HEK293 (cell line): ENCODE data around the gene TMCO1.

Experiments
- CTCF ChIA-PET: fragments of 350-600 bp; formaldehyde crosslinking; extraction: SDS; loops from one replicate; lab custom pipeline; 2021; ENCODE audit warnings: antibody characterized with exemption; lab: Yijun Ruan, JAX
- POLR2A ChIA-PET: fragments of 300-600 bp; formaldehyde crosslinking; extraction: SDS; loops from one replicate; lab custom pipeline; 2020; ENCODE audit warnings: antibody characterized with exemption, inconsistent platforms; lab: Yijun Ruan, JAX
- H3K27ac ChIP-seq: fragments of 200-500 bp; sonication (Bioruptor generic); 2 replicates; pipeline ENCODE4 v1.5.1; 2014; ENCODE audit warnings: low read depth, low read length, control low read depth, inconsistent platforms; ENCODE audit errors: extremely low read depth
- H3K36me3 ChIP-seq, 2 experiments: fragments of 200-500 bp in 1 of 2; sonication (Bioruptor generic) in 1 of 2; 1 replicate in 1 of 2; 2 replicates in 1 of 2; pipeline ENCODE4 v1.5.1; 2014 to 2017; ENCODE audit warnings: inconsistent platforms in 2 of 2, low read length in 2 of 2; ENCODE audit not compliant: control insufficient read depth in 2 of 2, insufficient read depth in 1 of 2
- H3K4me1 ChIP-seq: fragments of 200-500 bp; sonication (Bioruptor generic); 2 replicates; pipeline ENCODE4 v1.5.1; 2014; ENCODE audit warnings: mild to moderate bottlenecking, low read length, inconsistent platforms; ENCODE audit not compliant: control insufficient read depth, insufficient read depth
- H3K4me3 ChIP-seq: 2 replicates; pipeline ENCODE4 v1.5.1; 2011; ENCODE audit warnings: low read depth, mild to moderate bottlenecking, control low read depth, low read length, moderate library complexity
- H3K9me3 ChIP-seq: fragments of 200-500 bp; sonication (Bioruptor generic); 2 replicates; pipeline ENCODE4 v1.5.1; 2014; ENCODE audit warnings: low read depth, low read length, inconsistent platforms; ENCODE audit not compliant: control insufficient read depth, insufficient read depth
- GFI1B ChIP-seq: fragments of 450-650 bp; formaldehyde crosslinking; IDR thresholded peaks from 2 replicates; pipeline ENCODE4 v1.5.1; 2016; ENCODE audit warnings: missing biosample characterization, missing genetic modification characterization
- HOXA7 ChIP-seq: sonication (generic); formaldehyde crosslinking; IDR thresholded peaks from 2 replicates; pipeline ENCODE4 v1.8.1; 2022; ENCODE audit warnings: missing genetic modification reagents, borderline replicate concordance
- IKZF3 ChIP-seq: fragments of 450-650 bp; IDR thresholded peaks from 2 replicates; pipeline ENCODE4 v1.5.0; 2018; ENCODE audit warnings: missing biosample characterization, mild to moderate bottlenecking, missing genetic modification characterization, moderate library complexity
- OSR2 ChIP-seq: fragments of 450-650 bp; formaldehyde crosslinking; IDR thresholded peaks from 2 replicates; pipeline ENCODE4 v1.5.1; 2016; ENCODE audit warnings: missing biosample characterization, missing genetic modification characterization
- SCRT2 ChIP-seq: fragments of 450-650 bp; formaldehyde crosslinking; IDR thresholded peaks from 2 replicates; pipeline ENCODE4 v1.5.1; 2016; ENCODE audit warnings: missing biosample characterization, missing genetic modification characterization
- SETDB1 ChIP-seq: IDR thresholded peaks from one replicate; pipeline ENCODE4 v1.6.1; 2017; ENCODE audit warnings: mild to moderate bottlenecking, low read length, moderate library complexity, mixed read lengths; ENCODE audit not compliant: insufficient read length
- ZIC2 ChIP-seq: fragments of 450-650 bp; formaldehyde crosslinking; IDR thresholded peaks from 2 replicates; pipeline ENCODE4 v1.5.1; 2016; ENCODE audit warnings: missing biosample characterization, missing genetic modification characterization
- ZNF146 ChIP-seq: fragments of 450-650 bp; formaldehyde crosslinking; IDR thresholded peaks from 2 replicates; pipeline ENCODE4 v1.5.1; 2016; ENCODE audit warnings: missing biosample characterization, missing genetic modification characterization
- ZNF184 ChIP-seq: fragments of 450-650 bp; IDR thresholded peaks from 2 replicates; pipeline ENCODE4 v1.5.1; 2018; ENCODE audit warnings: missing biosample characterization, mild to moderate bottlenecking, missing genetic modification characterization
- ZNF202 ChIP-seq: fragments of 450-650 bp; formaldehyde crosslinking; IDR thresholded peaks from 2 replicates; pipeline ENCODE4 v1.5.1; 2016; ENCODE audit warnings: missing biosample characterization, missing genetic modification characterization, borderline replicate concordance
- ZNF23 ChIP-seq: fragments of 450-650 bp; formaldehyde crosslinking; IDR thresholded peaks from 2 replicates; pipeline ENCODE4 v1.5.1; 2016; ENCODE audit warnings: missing biosample characterization, missing genetic modification characterization, borderline replicate concordance
- ZNF335 ChIP-seq: fragments of 450-650 bp; formaldehyde crosslinking; conservative IDR thresholded peaks from 2 replicates; pipeline ENCODE4 v1.5.1; 2016; ENCODE audit warnings: missing biosample characterization, missing genetic modification characterization
- ZNF416 ChIP-seq: fragments of 450-650 bp; formaldehyde crosslinking; IDR thresholded peaks from 2 replicates; pipeline ENCODE4 v1.5.1; 2016; ENCODE audit warnings: missing biosample characterization, missing genetic modification characterization
- ZNF48 ChIP-seq: fragments of 450-650 bp; formaldehyde crosslinking; IDR thresholded peaks from 2 replicates; pipeline ENCODE4 v1.5.1; 2016; ENCODE audit warnings: missing biosample characterization, missing genetic modification characterization
- ZNF555 ChIP-seq: fragments of 450-650 bp; formaldehyde crosslinking; conservative IDR thresholded peaks from 2 replicates; pipeline ENCODE4 v1.5.1; 2017; ENCODE audit warnings: missing biosample characterization, mild to moderate bottlenecking, missing genetic modification characterization, inconsistent platforms
- ZNF558 ChIP-seq: fragments of 450-650 bp; formaldehyde crosslinking; IDR thresholded peaks from 2 replicates; pipeline ENCODE4 v1.5.1; 2016; ENCODE audit warnings: missing biosample characterization, missing genetic modification characterization
- ZNF777 ChIP-seq: fragments of 450-650 bp; formaldehyde crosslinking; IDR thresholded peaks from 2 replicates; pipeline ENCODE4 v1.5.1; 2017; ENCODE audit warnings: missing biosample characterization, missing genetic modification characterization, borderline replicate concordance
- ZSCAN16 ChIP-seq: fragments of 450-650 bp; formaldehyde crosslinking; IDR thresholded peaks from 2 replicates; pipeline ENCODE4 v1.5.1; 2016; ENCODE audit warnings: missing biosample characterization, missing genetic modification characterization
- TF ChIP-seq, protein P1 (sequence below): fragments of 450-650 bp; formaldehyde crosslinking; IDR thresholded peaks from 2 replicates; pipeline ENCODE4 v1.5.0; 2017; ENCODE audit warnings: missing biosample characterization, missing genetic modification characterization, borderline replicate concordance
- TF ChIP-seq, protein P2 (sequence below): fragments of 450-650 bp; formaldehyde crosslinking; IDR thresholded peaks from 2 replicates; pipeline ENCODE4 v1.5.1; 2017; ENCODE audit warnings: missing biosample characterization, missing genetic modification characterization
- TF ChIP-seq, protein P3 (sequence below): fragments of 450-650 bp; formaldehyde crosslinking; IDR thresholded peaks from 2 replicates; pipeline ENCODE4 v1.5.1; 2016; ENCODE audit warnings: missing biosample characterization, missing genetic modification characterization, low read depth

TMCO1 gene

DNA sequence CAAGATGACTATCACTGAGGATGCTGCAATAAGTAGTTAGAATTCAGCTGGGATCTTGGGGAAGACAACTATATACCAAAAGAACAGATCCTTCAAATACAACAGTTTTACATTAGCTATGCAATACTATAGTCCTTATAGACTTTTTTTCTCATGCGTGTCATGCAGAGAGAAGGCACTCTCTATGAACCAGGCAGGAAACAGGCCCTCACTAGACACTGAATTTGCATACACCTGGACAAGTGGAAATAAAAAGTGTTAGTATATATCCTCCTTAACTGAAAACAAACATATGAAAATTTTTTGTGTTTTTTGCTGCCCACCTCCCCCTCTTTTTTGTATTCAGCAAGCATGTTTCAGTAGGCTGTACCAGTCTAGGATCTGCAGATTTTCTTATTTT lies 29.9 kb downstream of the TMCO1 start:
- ChIA-PET POLR2A (no interaction called here), CTCF (interaction anchor here (0.6 to 0.8 kb wide), 6 partner anchors 31 to 619 kb away, joined by 3 read pairs; no protein-coding TSS in a partner anchor)
- Histone ChIP-seq H3K36me3 (peaks cover 27 to 49% of the 10 kb centered on the region in 2 experiments), H3K4me3 (no peak overlapping the region), H3K9me3 (no peaks in the 10 kb centered on the region), H3K27ac (no peak overlapping the region), H3K4me1 (peaks cover 4% of the 10 kb centered on the region; the same call in 1 of the 2 replicates)
- TF ChIP-seq IKZF3 (no peak), ZNF555 (tag by site-specific recombination) (no peak), OSR2 (tag by site-specific recombination) (no peak), ZNF416 (tag by site-specific recombination) (no peak), GFI1B (no peak), ZNF202 (no peak), ZNF23 (tag by site-specific recombination) (no peak), SETDB1 (no peak), ZSCAN16 (tag by site-specific recombination) (no peak), HOXA7 (CRISPR knock-in tag) (no peak), ZNF184 (tag by site-specific recombination) (no peak), ZNF777 (tag by site-specific recombination) (no peak)
- TF ChIP-seq, protein P1, sequence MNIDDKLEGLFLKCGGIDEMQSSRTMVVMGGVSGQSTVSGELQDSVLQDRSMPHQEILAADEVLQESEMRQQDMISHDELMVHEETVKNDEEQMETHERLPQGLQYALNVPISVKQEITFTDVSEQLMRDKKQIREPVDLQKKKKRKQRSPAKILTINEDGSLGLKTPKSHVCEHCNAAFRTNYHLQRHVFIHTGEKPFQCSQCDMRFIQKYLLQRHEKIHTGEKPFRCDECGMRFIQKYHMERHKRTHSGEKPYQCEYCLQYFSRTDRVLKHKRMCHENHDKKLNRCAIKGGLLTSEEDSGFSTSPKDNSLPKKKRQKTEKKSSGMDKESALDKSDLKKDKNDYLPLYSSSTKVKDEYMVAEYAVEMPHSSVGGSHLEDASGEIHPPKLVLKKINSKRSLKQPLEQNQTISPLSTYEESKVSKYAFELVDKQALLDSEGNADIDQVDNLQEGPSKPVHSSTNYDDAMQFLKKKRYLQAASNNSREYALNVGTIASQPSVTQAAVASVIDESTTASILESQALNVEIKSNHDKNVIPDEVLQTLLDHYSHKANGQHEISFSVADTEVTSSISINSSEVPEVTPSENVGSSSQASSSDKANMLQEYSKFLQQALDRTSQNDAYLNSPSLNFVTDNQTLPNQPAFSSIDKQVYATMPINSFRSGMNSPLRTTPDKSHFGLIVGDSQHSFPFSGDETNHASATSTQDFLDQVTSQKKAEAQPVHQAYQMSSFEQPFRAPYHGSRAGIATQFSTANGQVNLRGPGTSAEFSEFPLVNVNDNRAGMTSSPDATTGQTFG = no peak
- TF ChIP-seq, protein P2, sequence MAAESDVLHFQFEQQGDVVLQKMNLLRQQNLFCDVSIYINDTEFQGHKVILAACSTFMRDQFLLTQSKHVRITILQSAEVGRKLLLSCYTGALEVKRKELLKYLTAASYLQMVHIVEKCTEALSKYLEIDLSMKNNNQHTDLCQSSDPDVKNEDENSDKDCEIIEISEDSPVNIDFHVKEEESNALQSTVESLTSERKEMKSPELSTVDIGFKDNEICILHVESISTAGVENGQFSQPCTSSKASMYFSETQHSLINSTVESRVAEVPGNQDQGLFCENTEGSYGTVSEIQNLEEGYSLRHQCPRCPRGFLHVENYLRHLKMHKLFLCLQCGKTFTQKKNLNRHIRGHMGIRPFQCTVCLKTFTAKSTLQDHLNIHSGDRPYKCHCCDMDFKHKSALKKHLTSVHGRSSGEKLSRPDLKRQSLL (tag by site-specific recombination) = no peak

DNA sequence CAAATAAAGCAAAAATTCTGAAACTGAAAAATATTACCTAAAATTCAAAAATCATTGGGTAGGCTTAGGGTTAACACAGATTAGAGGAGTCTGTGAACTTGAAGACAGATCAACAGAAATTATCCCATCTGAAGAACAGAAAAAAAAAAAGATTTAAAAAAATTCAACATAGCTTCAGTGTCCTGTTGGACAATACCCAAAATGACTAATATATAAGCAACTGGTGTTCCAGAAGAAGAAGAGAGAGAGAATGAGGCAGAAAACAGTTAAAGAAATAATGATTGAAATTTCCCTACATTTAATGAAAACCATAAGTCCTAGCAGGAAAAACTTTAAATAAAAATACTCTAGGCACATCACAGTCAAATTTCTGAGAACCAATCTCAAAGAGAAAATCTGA lies 31.5 kb downstream of the TMCO1 start:
- ChIA-PET CTCF (interaction anchor here (0.7 to 0.9 kb wide), 2 partner anchors 40 to 186 kb away, joined by 3 read pairs; no protein-coding TSS in a partner anchor), POLR2A (interaction anchor here (1.1 kb wide), 1 partner anchor 32 kb away, joined by 5 read pairs; the partner anchor contains the start of gene TMCO1)
- Histone ChIP-seq H3K36me3 (peaks cover 19 to 36% of the 10 kb centered on the region in 2 experiments), H3K4me3 (no peak overlapping the region), H3K27ac (no peak overlapping the region), H3K9me3 (no peaks in the 10 kb centered on the region), H3K4me1 (peaks cover 4% of the 10 kb centered on the region; the same call in 1 of the 2 replicates)
- no peak for TF ChIP-seq ZNF558
- TF ChIP-seq, protein P3, sequence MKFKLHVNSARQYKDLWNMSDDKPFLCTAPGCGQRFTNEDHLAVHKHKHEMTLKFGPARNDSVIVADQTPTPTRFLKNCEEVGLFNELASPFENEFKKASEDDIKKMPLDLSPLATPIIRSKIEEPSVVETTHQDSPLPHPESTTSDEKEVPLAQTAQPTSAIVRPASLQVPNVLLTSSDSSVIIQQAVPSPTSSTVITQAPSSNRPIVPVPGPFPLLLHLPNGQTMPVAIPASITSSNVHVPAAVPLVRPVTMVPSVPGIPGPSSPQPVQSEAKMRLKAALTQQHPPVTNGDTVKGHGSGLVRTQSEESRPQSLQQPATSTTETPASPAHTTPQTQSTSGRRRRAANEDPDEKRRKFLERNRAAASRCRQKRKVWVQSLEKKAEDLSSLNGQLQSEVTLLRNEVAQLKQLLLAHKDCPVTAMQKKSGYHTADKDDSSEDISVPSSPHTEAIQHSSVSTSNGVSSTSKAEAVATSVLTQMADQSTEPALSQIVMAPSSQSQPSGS (tag by site-specific recombination) = no peak
- 0 out of 2 replicates have a peak, but pooled peaks have one; percentile 39 for TF ChIP-seq SCRT2 (tag by site-specific recombination)
- no peak for TF ChIP-seq ZNF335
- TF ChIP-seq, all 188 proteins: peak for 1

DNA sequence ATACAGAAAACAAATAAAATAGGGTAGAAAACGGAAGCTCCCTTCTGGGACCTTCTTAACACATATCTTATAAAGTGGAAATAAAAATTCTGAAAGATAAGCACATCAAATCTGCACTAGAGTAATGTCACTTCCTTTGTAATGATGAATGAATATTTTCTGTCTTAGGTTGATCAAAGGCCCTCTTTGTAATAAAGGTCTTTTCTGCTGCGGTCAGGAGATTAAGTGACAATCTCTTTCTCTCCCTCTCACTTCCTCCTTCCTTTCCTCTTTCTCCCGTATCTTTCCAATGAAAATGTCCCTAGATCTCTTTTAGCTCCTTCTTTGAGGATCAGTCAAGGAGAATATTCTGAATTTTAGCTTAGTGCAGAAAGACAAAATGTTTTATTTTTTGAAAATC lies 33.8 kb downstream of the TMCO1 start:
- Histone ChIP-seq H3K9me3 (no peaks in the 10 kb centered on the region), H3K27ac (no peak overlapping the region), H3K4me3 (no peak overlapping the region), H3K36me3 (peaks cover 14 to 15% of the 10 kb centered on the region in 2 experiments), H3K4me1 (peaks cover 4% of the 10 kb centered on the region; the same call in 1 of the 2 replicates)
- POLR2A ChIA-PET = no interaction called here
- CTCF ChIA-PET = interaction anchor here (1.3 kb wide), 2 partner anchors 17 to 20 kb away, joined by 3 to 4 read pairs; no protein-coding TSS in a partner anchor
- TF ChIP-seq ZNF48 (tag by site-specific recombination) (no peak), ZIC2 (tag by site-specific recombination) (no peak), SCRT2 (tag by site-specific recombination) (no peak), ZNF146 (tag by site-specific recombination) (no peak)
